Measurements from ENCODE around the gene MALAT1. TPM values are rescaled to one million over a fixed set of nuclear protein-coding genes. Genes with fewer than 3 reads are reported as not detected.
"Not testable (repeated sequence)": the region's sequence is repeated elsewhere in the genome, so short reads cannot be mapped to it uniquely, and the experiment has no call there.

Gene MALAT1
- total RNA-seq, 4 donors from 2014 or later = 1,739 to 13,677 (median 9,435) TPM

DNA sequence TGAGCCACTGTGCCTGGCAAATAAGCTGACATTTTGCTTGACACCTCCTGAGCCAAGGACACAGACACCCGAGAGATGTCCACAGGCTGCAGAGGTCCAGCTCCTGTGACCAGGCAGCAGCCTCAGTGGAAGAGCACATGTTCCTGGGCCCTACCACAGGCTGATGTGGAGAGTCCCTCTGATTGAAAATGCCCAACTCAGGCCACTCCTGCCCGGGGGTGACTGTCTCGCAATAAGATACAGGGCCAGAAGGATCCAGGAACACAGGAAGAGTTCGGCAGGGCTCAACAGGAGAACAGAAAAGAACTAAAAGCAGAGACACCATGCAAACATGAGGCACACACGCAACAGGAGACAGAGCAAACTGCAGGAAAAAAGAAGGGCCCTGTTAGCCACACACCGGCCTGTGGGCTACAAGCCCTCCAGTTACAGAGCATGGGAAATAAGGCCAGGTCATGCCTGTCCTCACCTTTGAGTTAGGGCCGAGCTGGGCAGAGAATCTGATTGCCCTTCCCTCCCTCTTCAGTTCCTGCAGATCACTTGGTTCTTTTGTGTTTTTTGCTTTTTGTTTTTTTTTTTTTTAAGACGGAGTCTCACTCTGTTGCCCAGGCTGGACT, 28.3 kb upstream of the MALAT1 start:
- Histone ChIP-seq H3K9me3 (no peaks in the 10 kb centered on the region), H3K4me1 (peaks cover 24 to 67% (median 34%) of the 10 kb centered on the region in 3 donors), H3K27ac (peak overlapping the region; percentile 88 to 98 (median 94)), H3K4me3 (no peak overlapping the region), H3K36me3 (no peaks in the 10 kb centered on the region), H3K27me3 (no peaks in the 10 kb centered on the region)
- TF ChIP-seq CTCF (IDR thresholded peaks at IDR 0.05) = no peak
- TF ChIP-seq POLR2A (IDR thresholded peaks at IDR 0.05) = no peak
- intact Hi-C loops (cut with DNase I) = loop anchor here (10.0 kb wide), 1 partner anchor 46 kb away; the partner anchor contains the start of gene NEAT1
- DNase-seq = no peak
- WGBS, 2 donors = 81 to 85% methylated on average over 7 to 8 of the region's 8 CpGs

- TF ChIP-seq CTCF (IDR thresholded peaks at IDR 0.05) = peak in 5 of 6 experiments; percentile 50 to 58 (median 54)
- no peak for TF ChIP-seq POLR2A (IDR thresholded peaks at IDR 0.05)
- peak overlapping the region in 2 of 4 donors; percentile 21 to 48 for H3K4me3 ChIP-seq
- WGBS, 2 donors = no CpG with 5 or more reads among the region's 8 CpGs
- no peaks in the 10 kb centered on the region for H3K9me3 ChIP-seq
- no peak for DNase-seq
- peak overlapping the region; percentile 88 to 98 (median 94) for H3K27ac ChIP-seq
- peaks cover 27 to 75% (median 41%) of the 10 kb centered on the region in 3 donors for H3K4me1 ChIP-seq
- no peaks in the 10 kb centered on the region for H3K27me3 ChIP-seq
- no peaks in the 10 kb centered on the region for H3K36me3 ChIP-seq
- intact Hi-C loops (cut with DNase I) = loop anchor here (10.0 kb wide), 1 partner anchor 47 kb away; the partner anchor contains the start of gene NEAT1
Measured at GRCh38 chr11:65471447-65471891, 27.4 kb upstream of the MALAT1 start.

- H3K9me3 ChIP-seq, DNase-seq, H3K36me3 ChIP-seq, H3K27me3 ChIP-seq: not testable (repeated sequence)
- H3K4me1 ChIP-seq = peaks cover 28 to 78% (median 45%) of the 10 kb centered on the region in 3 donors
- intact Hi-C loops (cut with DNase I) = loop anchor here (10.0 kb wide), 1 partner anchor 48 kb away; the partner anchor contains the start of gene NEAT1
- H3K27ac ChIP-seq = peak overlapping the region; percentile 88 to 98 (median 94)
- WGBS, 2 donors = 67 to 69% methylated on average over 14 of the region's 14 CpGs
- peak overlapping the region in 1 of 4 donors; percentile 48 for H3K4me3 ChIP-seq
Measured at GRCh38 chr11:65472588-65473277, 26.1 kb upstream of the MALAT1 start.

GRCh38 chr11:65473278-65473860, 25.5 kb upstream of the MALAT1 start:
- 86 to 89% methylated on average over 7 of the region's 7 CpGs for WGBS, 2 donors
- Histone ChIP-seq H3K4me1 (peaks cover 35 to 78% (median 51%) of the 10 kb centered on the region in 3 donors), H3K9me3 (no peaks in the 10 kb centered on the region), H3K27me3 (no peaks in the 10 kb centered on the region), H3K4me3 (no peak overlapping the region), H3K27ac (peak overlapping the region; percentile 88 to 98 (median 94)), H3K36me3 (no peaks in the 10 kb centered on the region)
- TF ChIP-seq CTCF (IDR thresholded peaks at IDR 0.05) = no peak
- no peak for TF ChIP-seq POLR2A (IDR thresholded peaks at IDR 0.05)
- no peak for DNase-seq
- intact Hi-C loops (cut with DNase I) = loop anchor here (10.0 kb wide), 1 partner anchor 49 kb away; the partner anchor contains the start of gene NEAT1

DNA sequence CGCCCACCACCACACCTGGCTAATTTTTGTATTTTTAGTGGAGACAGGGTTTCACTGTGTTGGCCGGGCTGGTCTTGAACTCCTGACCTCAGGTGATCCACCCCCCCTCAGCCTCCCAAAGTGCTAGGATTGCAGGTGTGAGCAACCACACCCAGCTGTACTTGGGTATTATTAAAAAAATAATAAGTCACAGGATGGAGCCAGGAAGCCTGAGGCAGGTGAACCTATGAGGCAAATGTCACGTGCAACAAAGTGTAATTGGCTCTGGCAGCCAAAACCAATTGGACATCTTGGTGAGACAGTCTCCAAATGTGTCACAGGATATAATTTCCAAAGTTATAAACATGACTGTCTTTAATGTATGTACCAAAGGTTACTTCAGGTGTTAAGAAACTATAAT, 24.0 kb upstream of the MALAT1 start:
- Histone ChIP-seq H3K36me3 (no peaks in the 10 kb centered on the region), H3K4me1 (peaks cover 44 to 81% (median 55%) of the 10 kb centered on the region in 3 donors), H3K4me3 (no peak overlapping the region), H3K9me3 (no peaks in the 10 kb centered on the region), H3K27ac (peak overlapping the region; percentile 37 to 100 (median 99)), H3K27me3 (no peaks in the 10 kb centered on the region)
- TF ChIP-seq POLR2A (IDR thresholded peaks at IDR 0.05) = no peak
- no peak for TF ChIP-seq CTCF (IDR thresholded peaks at IDR 0.05)
- no peak for DNase-seq
- 85 to 91% methylated on average over 3 of the region's 3 CpGs for WGBS, 2 donors
- intact Hi-C loops (cut with DNase I) = loop anchor here (10.0 kb wide), 1 partner anchor 50 kb away; the partner anchor contains the start of gene NEAT1

Measured in esophagus squamous epithelium (tissue), 5 donors.